GM18502 (cell line): Measurements from ENCODE around the gene SERPINA12.

Experiments
- ATAC-seq: cut with Tn5 transposase; IDR thresholded peaks from one replicate; pipeline ENCODE4 v1.9.1; 2021; ENCODE audit warnings: mild to moderate bottlenecking; ENCODE audit not compliant: unreplicated experiment, poor library complexity

Gene SERPINA12

GRCh38 chr14:94469261-94469660 is 40.0 kb downstream of the SERPINA12 start:
- no peak for ATAC-seq

- ATAC-seq = no peak
Measured at GRCh38 chr14:94467728-94468520, 41.3 kb downstream of the SERPINA12 start.

GRCh38 chr14:94466706-94467370 is 42.4 kb downstream of the SERPINA12 start:
- ATAC-seq = no peak

GRCh38 chr14:94465042-94465441 is 44.2 kb downstream of the SERPINA12 start:
- no peak for ATAC-seq

GRCh38 chr14:94464290-94464689 is 45.0 kb downstream of the SERPINA12 start:
- ATAC-seq = no peak

- no peak for ATAC-seq
Measured at GRCh38 chr14:94462763-94463572, 46.3 kb downstream of the SERPINA12 start.

GRCh38 chr14:94462219-94462551 is 47.1 kb downstream of the SERPINA12 start:
- ATAC-seq = no peak

GRCh38 chr14:94461526-94462218 is 47.6 kb downstream of the SERPINA12 start:
- no peak for ATAC-seq

- ATAC-seq = no peak
Measured at GRCh38 chr14:94460631-94461416, 48.4 kb downstream of the SERPINA12 start.

- ATAC-seq = no peak
Measured at GRCh38 chr14:94458558-94459205, 50.6 kb downstream of the SERPINA12 start.

- no peak for ATAC-seq
Measured at GRCh38 chr14:94458096-94458495, 51.2 kb downstream of the SERPINA12 start.

- no peak for ATAC-seq
Measured at GRCh38 chr14:94455928-94456327, 53.3 kb downstream of the SERPINA12 start.

GRCh38 chr14:94451826-94452225 is 57.4 kb downstream of the SERPINA12 start:
- no peak for ATAC-seq

GRCh38 chr14:94451091-94451771 is 58.0 kb downstream of the SERPINA12 start:
- no peak for ATAC-seq

GRCh38 chr14:94450722-94451090 is 58.6 kb downstream of the SERPINA12 start:
- ATAC-seq = no peak

GRCh38 chr14:94449930-94450329 is 59.3 kb downstream of the SERPINA12 start:
- ATAC-seq = no peak

- no peak for ATAC-seq
Measured at GRCh38 chr14:94448071-94448808, 61.0 kb downstream of the SERPINA12 start.

GRCh38 chr14:94447206-94447605 is 62.1 kb downstream of the SERPINA12 start:
- ATAC-seq = no peak
